ENCODE measurements around the gene GNB5. TPM values are rescaled to one million over a fixed set of nuclear protein-coding genes. Genes with fewer than 3 reads are reported as not detected.

GNB5 gene
- total RNA-seq, 1 donor from 2014 or later, result 13.8 TPM

DNA sequence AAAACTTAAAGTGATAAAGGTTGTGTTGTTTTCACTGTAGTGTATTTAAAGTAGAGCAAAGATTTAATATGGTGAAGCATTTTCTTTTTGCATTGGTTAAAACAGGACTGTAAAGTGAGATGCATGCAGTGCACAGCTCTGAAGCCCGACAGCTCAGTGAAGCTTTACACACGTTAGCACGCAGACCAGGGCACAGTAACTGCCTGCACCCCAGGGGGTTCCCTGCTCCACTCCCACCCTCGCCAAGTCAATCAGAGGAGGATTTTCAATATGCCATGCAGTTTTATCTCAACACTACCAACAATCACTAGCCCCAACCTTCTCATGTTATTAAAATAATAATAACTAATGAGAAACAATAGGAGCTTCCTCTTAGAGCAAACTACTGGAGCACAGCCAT is 50.5 kb downstream of the GNB5 start:
- no peak for DNase-seq

DNA sequence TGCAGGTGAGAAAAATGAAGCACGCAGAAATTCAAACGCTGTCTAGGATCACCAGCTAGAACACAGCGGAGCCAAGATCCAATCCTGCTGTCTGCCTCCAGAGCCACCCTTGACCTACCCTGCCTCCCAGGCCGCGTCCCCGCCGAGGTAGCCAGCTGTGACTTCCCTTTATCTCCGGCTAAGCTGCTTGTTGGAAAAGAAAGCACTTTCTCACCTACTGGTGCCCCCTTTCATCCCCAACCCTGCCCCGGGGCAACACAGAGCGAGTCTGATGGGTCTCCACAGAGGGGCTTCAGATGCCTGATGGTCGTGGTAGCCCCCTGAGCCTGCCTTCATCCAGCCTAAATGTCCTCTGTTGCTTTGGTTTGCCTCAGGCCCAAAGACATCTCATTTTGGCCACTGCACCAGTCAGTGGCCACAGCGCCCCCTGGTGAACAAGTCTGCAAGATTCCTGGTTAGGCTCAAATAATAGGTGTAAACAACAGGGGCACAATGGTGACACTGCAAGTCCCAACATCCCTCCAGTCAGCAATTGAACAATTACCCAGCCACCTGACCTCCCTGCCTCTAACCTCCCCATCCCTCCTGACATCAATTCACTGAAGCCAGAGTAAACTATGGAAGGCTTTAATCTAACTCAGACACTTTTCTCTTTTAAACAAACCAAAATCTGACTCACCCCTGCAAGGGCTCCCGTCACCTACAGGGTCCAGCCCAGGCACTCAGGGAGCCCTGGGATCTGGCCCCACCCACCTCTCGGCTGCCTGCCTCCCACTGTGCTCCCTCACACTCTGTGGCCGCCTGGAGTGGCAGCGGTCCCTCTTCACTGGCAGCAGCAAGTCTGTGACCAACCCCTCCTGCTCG is 51.4 kb downstream of the GNB5 start:
- DNase-seq, result peak; percentile 80

DNA sequence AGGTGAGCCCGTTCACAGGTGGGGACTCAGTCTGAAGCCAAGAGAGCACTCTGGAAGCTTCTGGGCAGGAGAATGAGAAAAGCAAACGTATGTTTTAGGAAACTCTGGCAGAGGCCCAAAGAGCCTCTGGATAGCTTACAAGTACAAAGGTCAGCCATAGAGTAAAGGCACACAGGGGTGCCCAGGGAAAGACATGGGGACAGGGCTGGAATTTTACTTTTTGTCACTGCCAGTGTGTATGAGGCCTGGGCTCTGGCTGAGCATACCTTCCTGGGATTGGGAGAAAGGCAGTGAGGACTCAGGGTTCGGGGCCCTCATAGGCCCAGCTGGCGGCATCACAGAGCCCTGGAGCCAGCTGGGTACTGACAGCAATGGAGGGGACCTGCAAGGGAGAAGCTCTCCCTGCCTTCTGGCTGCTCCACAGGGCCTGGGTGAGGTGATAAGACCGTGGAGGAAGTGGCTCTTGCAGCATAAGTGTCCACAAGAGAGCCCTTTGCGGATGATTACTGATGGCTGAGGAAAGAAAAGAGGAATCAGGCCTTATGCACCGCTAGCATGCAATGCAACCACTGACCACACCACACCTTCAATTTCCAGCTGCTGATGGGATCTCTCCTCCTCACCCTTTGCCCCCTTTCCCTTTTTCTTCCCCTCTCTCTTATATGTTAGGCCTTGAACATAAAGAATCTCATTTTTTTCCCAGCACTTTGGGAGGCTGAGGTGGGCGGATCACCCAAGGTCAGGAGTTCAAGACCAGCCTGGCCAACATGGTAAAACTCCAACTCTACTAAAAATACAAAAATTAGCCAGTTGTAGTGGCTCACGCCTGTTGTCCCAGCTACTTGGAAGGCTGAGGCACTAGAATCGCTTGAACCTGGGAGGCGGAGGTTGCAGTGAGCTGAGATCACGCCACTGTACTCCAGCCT is 53.5 kb downstream of the GNB5 start:
- DNase-seq, result no peak

DNA sequence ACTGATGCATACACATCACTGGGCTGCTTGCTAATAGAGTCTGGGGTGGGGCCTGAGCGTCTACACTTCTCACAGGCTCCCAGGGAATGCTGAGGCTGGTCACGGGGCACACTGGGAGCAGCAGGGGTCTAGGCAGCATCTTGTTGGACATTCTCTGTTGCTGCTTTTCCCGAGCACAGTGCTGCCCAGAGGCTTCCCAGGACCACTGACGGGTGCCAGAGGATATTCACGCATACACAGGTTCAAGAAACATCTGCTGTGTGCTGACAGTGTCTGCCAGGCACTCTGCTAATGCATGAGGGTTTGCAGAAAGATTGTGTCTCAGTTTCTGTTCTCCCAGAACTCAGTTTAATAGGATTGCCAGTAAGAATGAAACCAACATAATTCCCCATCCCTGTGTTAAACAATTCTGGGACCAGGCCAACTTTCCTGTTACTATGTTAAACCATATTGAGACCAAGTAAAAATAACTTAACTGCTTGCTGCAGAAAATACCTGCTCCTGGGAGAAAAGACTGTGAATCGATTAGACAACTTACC is 54.7 kb downstream of the GNB5 start:
- DNase-seq, result peak; percentile 65

DNA sequence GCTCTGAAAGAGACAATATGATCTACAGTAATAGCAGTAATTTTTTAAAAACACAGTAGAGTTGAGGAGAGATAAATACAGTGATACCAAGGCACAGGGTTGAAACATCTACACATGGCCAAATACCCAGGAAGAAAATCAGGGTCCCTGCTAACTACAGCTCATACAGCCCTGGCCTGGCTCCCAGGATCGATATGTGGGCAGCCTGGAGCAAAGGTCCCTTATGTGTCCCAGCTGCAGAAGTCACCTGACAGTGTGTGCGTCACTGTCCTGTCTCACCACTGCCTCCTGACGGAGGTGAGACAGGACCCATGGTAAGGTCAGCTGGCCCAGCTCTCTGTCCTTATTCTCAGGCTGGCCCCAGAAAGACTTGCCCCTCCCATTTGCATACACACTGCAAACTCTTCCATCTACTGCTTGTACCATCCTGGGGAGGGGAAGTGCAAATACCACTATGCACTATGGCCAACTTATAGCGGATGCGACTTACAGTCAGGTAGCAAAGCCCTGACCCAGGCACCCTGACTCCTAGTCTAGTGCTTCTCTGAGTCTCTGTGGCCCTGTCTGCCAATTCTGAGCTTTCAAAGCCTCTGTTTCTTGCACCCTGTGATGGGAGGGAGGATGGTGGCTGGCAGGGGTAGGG is 56.6 kb downstream of the GNB5 start:
- DNase-seq, result no peak

DNA sequence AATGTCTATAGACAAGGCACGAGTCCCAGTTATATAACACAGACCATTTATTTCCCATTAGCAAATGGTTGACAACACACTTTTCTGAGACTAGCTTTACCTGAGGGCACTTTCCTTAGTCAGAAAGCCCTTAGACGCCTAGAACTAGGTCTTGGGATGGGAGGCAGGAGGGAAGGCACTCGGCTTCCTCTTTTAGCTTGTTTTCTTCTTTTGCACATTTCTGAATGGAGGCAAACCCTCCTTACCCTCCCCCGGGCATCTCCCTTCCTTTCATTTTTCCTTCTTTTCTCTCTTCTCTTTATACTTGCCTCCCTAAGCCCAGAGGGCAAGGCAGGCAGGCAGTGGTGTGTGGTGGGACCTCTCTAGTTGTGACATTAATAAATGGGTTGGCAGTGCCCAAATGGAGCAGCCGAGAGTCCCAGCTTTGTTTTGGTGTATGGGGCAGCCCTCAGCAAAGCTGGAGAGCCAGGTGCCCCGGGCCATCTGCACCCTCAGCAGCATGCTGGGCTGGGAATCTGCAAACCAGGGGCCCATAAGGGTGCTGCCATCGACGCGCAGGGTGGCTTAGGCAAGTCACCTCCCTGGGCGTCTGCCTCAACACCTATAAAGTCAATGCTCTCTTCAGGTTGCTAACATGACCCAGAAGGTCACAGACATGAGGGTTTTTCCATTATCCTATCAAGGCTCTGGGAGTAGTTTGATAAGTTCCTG is 57.5 kb downstream of the GNB5 start:
- DNase-seq, result no peak

- DNase-seq, result no peak
These were observed 59.1 kb downstream of the GNB5 start for GRCh38 chr15:52132066-52132465.

DNA sequence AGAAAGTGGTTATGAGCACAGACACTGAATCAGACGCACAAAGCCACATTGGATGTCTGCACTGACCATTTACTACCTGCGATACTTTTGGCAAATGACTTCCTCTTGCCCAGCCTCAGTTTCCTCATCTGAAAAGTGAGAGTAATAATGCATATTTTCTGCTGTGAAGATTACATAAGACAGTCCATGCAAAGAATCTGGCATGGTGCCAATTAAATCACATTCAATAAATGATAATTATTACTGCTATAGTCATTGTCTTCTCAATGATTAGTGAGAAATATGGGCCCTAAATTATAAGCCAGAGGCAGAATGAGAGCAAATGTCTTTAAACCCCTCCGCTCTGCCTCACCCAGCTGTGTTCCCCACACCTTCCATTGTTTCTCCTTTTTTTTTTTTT is 62.6 kb downstream of the GNB5 start:
- DNase-seq, result no peak

GRCh38 chr15:52124270-52124880 is 66.8 kb downstream of the GNB5 start:
- no peak for DNase-seq

GRCh38 chr15:52121896-52122295 is 69.3 kb downstream of the GNB5 start:
- no peak for DNase-seq

DNA sequence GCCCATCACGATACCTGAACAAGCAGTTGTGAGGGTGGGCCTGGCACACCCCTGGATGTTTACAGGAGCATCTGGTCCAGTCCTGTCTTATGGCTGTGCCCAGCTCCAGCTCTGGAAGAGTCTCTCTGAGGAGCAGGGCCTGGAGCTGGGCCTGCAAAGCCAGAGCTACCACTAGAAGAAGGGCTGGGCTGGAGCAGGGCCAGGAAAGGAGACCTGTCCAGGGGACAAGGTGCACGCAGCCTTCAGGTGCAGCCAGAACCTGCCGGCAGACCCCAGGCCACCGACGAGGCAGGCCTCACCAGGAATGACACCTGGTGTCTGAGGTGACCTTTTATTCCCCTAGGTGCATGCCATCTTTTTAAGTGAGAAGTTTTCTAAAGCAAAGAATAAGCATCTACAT is 70.2 kb downstream of the GNB5 start:
- DNase-seq, result no peak

DNA sequence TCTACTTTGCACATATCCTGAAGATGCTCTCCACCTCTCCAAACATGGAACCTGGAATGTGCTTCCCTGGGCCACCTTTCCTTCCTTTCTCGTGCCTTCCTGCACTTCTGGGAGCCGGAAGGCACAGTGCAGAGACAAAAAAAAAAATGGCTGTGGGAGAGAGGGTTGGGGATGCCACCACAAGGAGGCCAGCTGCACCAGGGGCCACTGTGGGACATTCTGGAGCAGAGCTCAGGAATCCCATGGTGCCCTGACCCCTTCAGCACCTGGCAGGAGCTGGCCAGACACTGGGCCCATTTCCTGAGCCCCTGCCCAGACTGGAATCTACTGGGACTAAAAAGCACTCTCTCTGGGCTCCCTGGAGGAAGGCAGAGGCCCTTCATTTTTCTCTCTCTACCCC is 70.7 kb downstream of the GNB5 start:
- DNase-seq, result no peak

GRCh38 chr15:52118969-52119749 is 72.0 kb downstream of the GNB5 start:
- DNase-seq, result no peak

DNA sequence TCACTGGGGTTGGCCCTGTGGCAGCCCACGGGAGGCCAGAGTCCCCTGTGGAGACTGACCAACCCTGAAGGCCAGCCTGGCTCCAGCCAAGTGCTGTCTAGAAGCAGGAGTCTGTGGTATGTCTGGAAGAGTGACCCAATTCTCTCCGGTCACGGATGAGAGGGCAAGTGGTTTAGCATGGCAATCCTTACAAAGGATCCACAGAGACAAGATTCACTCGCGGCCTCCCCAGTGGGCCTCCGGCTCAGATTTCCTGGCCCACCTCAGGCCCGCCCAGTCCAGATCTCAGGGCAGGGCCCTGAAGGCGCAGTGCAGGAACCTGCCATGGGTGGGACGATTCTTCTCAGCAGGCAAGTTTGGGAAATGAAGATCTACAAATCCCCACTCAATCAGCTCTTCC is 73.6 kb downstream of the GNB5 start:
- DNase-seq, result no peak

- DNase-seq, result no peak
These were observed 75.4 kb downstream of the GNB5 start for GRCh38 chr15:52115598-52116427.

DNA sequence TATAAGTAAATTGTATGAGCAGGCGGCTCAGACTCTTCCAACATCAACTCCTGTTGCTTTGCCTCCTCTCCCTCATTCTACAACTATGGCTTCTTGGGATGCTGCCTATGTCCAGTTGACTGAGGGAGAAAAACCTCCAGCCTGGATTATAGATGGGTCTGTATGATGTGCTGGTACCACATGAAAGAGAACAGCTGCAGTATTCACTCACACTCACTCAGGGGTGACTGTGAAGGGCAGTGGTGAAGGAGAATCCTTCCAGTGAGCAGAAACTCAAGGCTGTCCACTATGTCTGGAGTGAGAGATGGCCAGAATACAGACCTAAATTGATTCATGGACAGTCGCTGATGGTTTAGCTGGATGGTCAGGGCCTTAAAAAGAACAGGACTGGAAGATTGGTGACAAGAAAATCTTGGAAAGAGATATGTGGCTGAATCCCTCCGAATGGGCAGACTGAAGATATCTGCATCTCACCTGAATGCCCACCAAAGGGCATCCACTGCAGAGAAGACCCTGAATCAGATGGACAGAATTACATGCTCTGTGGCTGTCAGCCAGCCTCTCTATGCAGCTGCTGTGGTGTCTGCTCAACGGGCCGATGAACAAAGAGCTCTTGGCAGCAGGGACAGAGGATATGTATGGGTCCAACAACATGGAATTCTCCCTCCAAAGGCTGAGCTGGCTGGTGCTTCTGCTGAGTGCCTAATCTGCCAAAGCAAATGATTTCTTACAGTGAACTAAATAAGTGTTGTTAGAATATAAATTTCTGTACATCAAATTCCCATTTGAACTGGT is 76.7 kb downstream of the GNB5 start:
- DNase-seq, result peak; percentile 83

DNA sequence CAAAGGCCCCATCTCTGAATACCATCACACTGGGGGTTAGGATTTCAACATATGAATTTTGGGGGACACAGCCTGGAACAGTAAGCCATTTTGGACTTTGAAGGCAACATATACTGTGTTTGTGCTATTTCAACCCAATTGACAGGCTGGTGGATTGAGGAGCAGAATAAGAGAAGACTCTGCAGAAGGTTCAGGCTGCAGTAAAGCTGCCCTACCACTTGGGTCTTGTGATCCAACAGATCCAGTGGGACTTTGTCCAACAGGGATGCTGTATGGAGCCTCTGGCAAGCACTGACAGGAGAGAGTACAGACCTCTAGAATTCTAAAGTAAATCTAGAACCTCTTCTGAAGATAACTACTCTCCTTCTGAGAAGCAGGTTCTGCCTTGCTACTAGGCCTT is 77.5 kb downstream of the GNB5 start:
- DNase-seq, result no peak

- DNase-seq, result peak; percentile 41
These were observed 78.0 kb downstream of the GNB5 start for GRCh38 chr15:52113235-52113634.

Measured in tongue (tissue), 2 donors.